ENCODE data around the gene ATP1B2. TPM values are rescaled to one million over a fixed set of nuclear protein-coding genes. Genes with fewer than 3 reads are reported as not detected.

Gene ATP1B2
- total RNA-seq, 1 experiment from 2014 or later, result 29.1 TPM

- TF ChIP-seq GABPB1 (CRISPR knock-in tag; IDR thresholded peaks at IDR 0.05) (peak; percentile 50; the same call in 1 of the 2 replicates), SP1 (CRISPR knock-in tag; conservative IDR thresholded peaks at IDR 0.05) (peak; percentile 46), FOXK1 (CRISPR knock-in tag; IDR thresholded peaks at IDR 0.05) (peak; percentile 84), ZNF121 (CRISPR knock-in tag; IDR thresholded peaks at IDR 0.05) (no peak), HMGA2 (CRISPR knock-in tag; IDR thresholded peaks at IDR 0.05) (0 out of 2 replicates have a peak, but pooled peaks have one; percentile 19), FOXP4 (CRISPR knock-in tag; IDR thresholded peaks at IDR 0.05) (0 out of 2 replicates have a peak, but pooled peaks have one; percentile 10), ELF4 (CRISPR knock-in tag; IDR thresholded peaks at IDR 0.05; ENCODE audit: low read depth) (no peak), SMAD3 (CRISPR knock-in tag; IDR thresholded peaks at IDR 0.05; ENCODE audit: borderline replicate concordance) (no peak), NR3C1 (CRISPR knock-in tag; conservative IDR thresholded peaks at IDR 0.05; ENCODE audit: low read depth) (no peak), KAT7 (CRISPR knock-in tag; IDR thresholded peaks at IDR 0.05; ENCODE audit: borderline replicate concordance) (0 out of 2 replicates have a peak, but pooled peaks have one; percentile 17)
- Mint-ChIP-seq H3K9me3 (no peaks in the 10 kb centered on the region), H3K27me3 (ENCODE audit: low read depth) (no peaks in the 10 kb centered on the region), H3K36me3 (peaks cover 21% of the 10 kb centered on the region), H3K27ac (peak overlapping the region; percentile 100), H3K4me3 (peak overlapping the region; percentile 88), H3K4me1 (peaks cover 31% of the 10 kb centered on the region)
- ChIA-PET CTCF (interaction anchor here (0.6 to 7.0 kb wide), 29 partner anchors 9 to 781 kb away, joined by 3 to 205 read pairs (median 10); partner anchors contain the start of genes ATP1B2, CD68, DNAH2 and EFNB3), POLR2A (interaction anchor here (0.7 to 5.9 kb wide), 27 partner anchors 10 to 470 kb away, joined by 3 to 80 read pairs (median 8); partner anchors contain the start of genes ATP1B2, CD68, DNAH2 and EFNB3)
- ATAC-seq, result peak; percentile 13
- DNase-seq (ENCODE audit: low spot score), result peak; percentile 75
Observed at GRCh38 chr17:7686222-7687071, 35.7 kb downstream of the ATP1B2 start.

GRCh38 chr17:7687072-7687907 is 36.6 kb downstream of the ATP1B2 start, which contains the start of gene TP53:
Gene TP53, minus strand, starts transcription at chr17:7687490. Its CDS starts 10,896 bp downstream, at chr17:7676594.
- Mint-ChIP-seq H3K36me3 (peaks cover 21% of the 10 kb centered on the region), H3K27me3 (ENCODE audit: low read depth) (no peaks in the 10 kb centered on the region), H3K4me3 (peak within 1 kb of the TSS; percentile 88), H3K4me1 (peaks cover 31% of the 10 kb centered on the region), H3K27ac (peak within 1 kb of the TSS; percentile 100), H3K9me3 (no peaks in the 10 kb centered on the region)
- ChIA-PET POLR2A (interaction anchor here (0.6 to 5.9 kb wide), 29 partner anchors 11 to 469 kb away, joined by 3 to 80 read pairs (median 8); partner anchors contain the start of genes ATP1B2, CD68, DNAH2 and EFNB3), CTCF (interaction anchor here (0.6 to 7.0 kb wide), 43 partner anchors 10 to 1878 kb away, joined by 3 to 205 read pairs (median 5); partner anchors contain the start of genes ACAP1, ATP1B2, CD68 and CYB5D1)
- ATAC-seq, result peak; percentile 55
- peak; percentile 89 for DNase-seq (ENCODE audit: low spot score)
- TF ChIP-seq CREB1 (CRISPR knock-in tag; IDR thresholded peaks at IDR 0.05) (0 out of 2 replicates have a peak, but pooled peaks have one; percentile 44), CTCF (IDR thresholded peaks at IDR 0.05) (no peak), NR1H2 (CRISPR knock-in tag; IDR thresholded peaks at IDR 0.05) (no peak), TEAD4 (CRISPR knock-in tag; IDR thresholded peaks at IDR 0.05) (no peak), SMAD3 (CRISPR knock-in tag; IDR thresholded peaks at IDR 0.05; ENCODE audit: borderline replicate concordance) (peak; percentile 85; the same call in 1 of the 2 replicates), ATF2 (CRISPR knock-in tag; IDR thresholded peaks at IDR 0.05; ENCODE audit: borderline replicate concordance, low read depth) (no peak), GTF2I (CRISPR knock-in tag; conservative IDR thresholded peaks at IDR 0.05) (no peak), GABPB1 (CRISPR knock-in tag; IDR thresholded peaks at IDR 0.05) (peak; percentile 34; the same call in 1 of the 2 replicates), ZNF263 (CRISPR knock-in tag; IDR thresholded peaks at IDR 0.05; ENCODE audit: low read depth) (peak; percentile 65; the same call in 1 of the 2 replicates), FOXK1 (CRISPR knock-in tag; IDR thresholded peaks at IDR 0.05) (peak; percentile 64; the same call in 1 of the 2 replicates), ZNF671 (CRISPR knock-in tag; IDR thresholded peaks at IDR 0.05) (no peak), TCF7 (CRISPR knock-in tag; IDR thresholded peaks at IDR 0.05; ENCODE audit: low read depth) (no peak), ARID4B (CRISPR knock-in tag; IDR thresholded peaks at IDR 0.05; ENCODE audit: borderline replicate concordance) (peak; percentile 69; the same call in 1 of the 2 replicates), SOX15 (CRISPR knock-in tag; IDR thresholded peaks at IDR 0.05) (no peak), NFYB (CRISPR knock-in tag; conservative IDR thresholded peaks at IDR 0.05; ENCODE audit: low read depth) (no peak)

Data from WTC11 (cell line).